DOHH2 (cell line): ENCODE data around the gene TTBK1.

Experiments
- H3F3A ChIP-seq: fragments of 200-600 bp; sonication (generic), shearing (Covaris generic); 2 replicates; pipeline ENCODE4 v1.6.0; 2016; ENCODE audit warnings: antibody characterized with exemption, mild to moderate bottlenecking; ENCODE audit not compliant: control insufficient read depth, insufficient read depth
- H3K27ac ChIP-seq: fragments of 200-600 bp; sonication (generic); 2 replicates; pipeline ENCODE4 v1.5.1; 2014; ENCODE audit warnings: low read depth, mild to moderate bottlenecking, low read length, moderate library complexity
- H3K27me3 ChIP-seq: fragments of 200-600 bp; sonication (generic); 2 replicates; pipeline ENCODE4 v1.6.1; 2014; ENCODE audit warnings: mild to moderate bottlenecking, low read length, mixed read lengths; ENCODE audit not compliant: control insufficient read depth
- H3K36me3 ChIP-seq: fragments of 200-600 bp; sonication (generic); 2 replicates; pipeline ENCODE4 v1.6.1; 2014; ENCODE audit warnings: mild to moderate bottlenecking, low read length, moderate library complexity, mixed read lengths; ENCODE audit not compliant: control insufficient read depth
- H3K4me1 ChIP-seq: fragments of 200-600 bp; sonication (generic); 2 replicates; pipeline ENCODE4 v1.6.1; 2014; ENCODE audit warnings: mild to moderate bottlenecking, low read length, mixed read lengths; ENCODE audit not compliant: control insufficient read depth
- H3K4me2 ChIP-seq: fragments of 200-600 bp; sonication (generic); 2 replicates; pipeline ENCODE4 v1.6.0; 2014; ENCODE audit warnings: mild to moderate bottlenecking, low read length, moderate library complexity
- H3K4me3 ChIP-seq: fragments of 200-600 bp; sonication (generic); 2 replicates; pipeline ENCODE4 v1.5.1; 2014; ENCODE audit warnings: mild to moderate bottlenecking, low read length, mixed read lengths
- H3K79me2 ChIP-seq: fragments of 200-600 bp; sonication (generic); 2 replicates; pipeline ENCODE4 v1.6.1; 2014; ENCODE audit warnings: mild to moderate bottlenecking, low read length, mixed read lengths; ENCODE audit not compliant: control insufficient read depth
- H3K9me2 ChIP-seq: fragments of 200-600 bp; sonication (generic); replicated peaks from 2 replicates; pipeline ENCODE4 v1.6.1; 2014; ENCODE audit warnings: mild to moderate bottlenecking, low read length, mixed read lengths; ENCODE audit not compliant: control insufficient read depth
- H3K9me3 ChIP-seq: fragments of 200-600 bp; sonication (generic); 2 replicates; pipeline ENCODE4 v1.6.1; 2014; ENCODE audit warnings: antibody characterized with exemption, low read length, mixed read lengths; ENCODE audit not compliant: control insufficient read depth, insufficient read depth
- H4K20me1 ChIP-seq: fragments of 200-600 bp; sonication (generic); 2 replicates; pipeline ENCODE4 v1.6.0; 2014; ENCODE audit warnings: low read depth, mild to moderate bottlenecking, antibody characterized with exemption, low read length, moderate library complexity; ENCODE audit not compliant: control insufficient read depth, insufficient read depth
- CTCF ChIP-seq: fragments of 200-600 bp; sonication (generic); IDR thresholded peaks from one replicate; pipeline ENCODE4 v1.5.1; 2014; ENCODE audit warnings: antibody characterized with exemption, mild to moderate bottlenecking, low read depth, low read length; ENCODE audit not compliant: poor library complexity, severe bottlenecking
- EZH2phosphoT487 ChIP-seq: fragments of 200-600 bp; sonication (generic); IDR thresholded peaks from 2 replicates; pipeline ENCODE4 v1.6.1; 2017; ENCODE audit warnings: borderline replicate concordance, mild to moderate bottlenecking, antibody characterized with exemption, low read length, moderate library complexity, mixed read lengths

TTBK1 gene

DNA sequence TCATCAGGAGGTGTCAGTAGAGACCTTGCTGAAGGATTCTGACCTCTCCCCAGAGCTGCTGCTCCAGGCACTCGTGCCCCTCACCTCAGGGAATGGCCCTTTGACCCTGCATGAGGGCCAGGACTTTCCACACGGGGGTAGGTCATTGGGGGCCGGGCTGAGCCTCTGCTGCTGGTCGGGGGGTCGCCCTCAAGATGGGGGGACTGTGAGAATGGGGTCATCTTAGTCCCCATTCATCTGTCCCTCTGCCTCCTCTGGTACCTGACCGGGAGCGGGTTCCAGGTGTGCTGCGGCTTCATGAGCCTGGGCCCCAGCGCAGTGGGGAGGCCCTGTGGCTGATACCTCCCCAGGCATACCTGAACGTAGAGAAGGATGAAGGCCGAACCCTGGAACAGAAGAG is 29.9 kb upstream of the TTBK1 start:
- Histone ChIP-seq H3K4me3 (no peak overlapping the region), H3K9me2 (no peaks in the 10 kb centered on the region), H3K79me2 (no peaks in the 10 kb centered on the region), H3F3A (0 out of 2 replicates have a peak, but pooled peaks cover 3% of the 10 kb centered on the region), H3K36me3 (peaks cover 14% of the 10 kb centered on the region; the same call in 1 of the 2 replicates), H3K4me1 (no peaks in the 10 kb centered on the region), H3K27ac (no peak overlapping the region), H4K20me1 (no peaks in the 10 kb centered on the region), H3K27me3 (no peaks in the 10 kb centered on the region), H3K9me3 (no peaks in the 10 kb centered on the region), H3K4me2 (no peak overlapping the region)
- no peak for TF ChIP-seq CTCF
- no peak for TF ChIP-seq EZH2phosphoT487

- Histone ChIP-seq H3K27me3 (no peaks in the 10 kb centered on the region), H3K9me3 (no peaks in the 10 kb centered on the region), H3K4me2 (no peak overlapping the region), H3K36me3 (peaks cover 14% of the 10 kb centered on the region; the same call in 1 of the 2 replicates), H3K9me2 (no peaks in the 10 kb centered on the region), H3F3A (0 out of 2 replicates have a peak, but pooled peaks cover 3% of the 10 kb centered on the region), H3K27ac (no peak overlapping the region), H3K4me1 (no peaks in the 10 kb centered on the region), H3K79me2 (no peaks in the 10 kb centered on the region), H3K4me3 (no peak overlapping the region), H4K20me1 (no peaks in the 10 kb centered on the region)
- TF ChIP-seq CTCF = no peak
- TF ChIP-seq EZH2phosphoT487 = no peak
These were observed 28.2 kb upstream of the TTBK1 start for GRCh38 chr6:43215066-43215465.

- Histone ChIP-seq H3F3A (0 out of 2 replicates have a peak, but pooled peaks cover 3% of the 10 kb centered on the region), H3K36me3 (peaks cover 24% of the 10 kb centered on the region; the same call in 1 of the 2 replicates), H3K4me2 (no peak overlapping the region), H3K27ac (no peak overlapping the region), H3K79me2 (no peaks in the 10 kb centered on the region), H3K9me2 (no peaks in the 10 kb centered on the region), H3K4me1 (no peaks in the 10 kb centered on the region), H4K20me1 (no peaks in the 10 kb centered on the region), H3K4me3 (no peak overlapping the region), H3K27me3 (no peaks in the 10 kb centered on the region), H3K9me3 (no peaks in the 10 kb centered on the region)
- TF ChIP-seq CTCF (no peak), EZH2phosphoT487 (no peak)
These were observed 27.1 kb upstream of the TTBK1 start for GRCh38 chr6:43216200-43216599.
